ENCODE data around the gene KCTD7.
"Not testable (repeated sequence)": the region's sequence is repeated elsewhere in the genome, so short reads cannot be mapped to it uniquely, and the experiment has no call there.

KCTD7 gene

DNA sequence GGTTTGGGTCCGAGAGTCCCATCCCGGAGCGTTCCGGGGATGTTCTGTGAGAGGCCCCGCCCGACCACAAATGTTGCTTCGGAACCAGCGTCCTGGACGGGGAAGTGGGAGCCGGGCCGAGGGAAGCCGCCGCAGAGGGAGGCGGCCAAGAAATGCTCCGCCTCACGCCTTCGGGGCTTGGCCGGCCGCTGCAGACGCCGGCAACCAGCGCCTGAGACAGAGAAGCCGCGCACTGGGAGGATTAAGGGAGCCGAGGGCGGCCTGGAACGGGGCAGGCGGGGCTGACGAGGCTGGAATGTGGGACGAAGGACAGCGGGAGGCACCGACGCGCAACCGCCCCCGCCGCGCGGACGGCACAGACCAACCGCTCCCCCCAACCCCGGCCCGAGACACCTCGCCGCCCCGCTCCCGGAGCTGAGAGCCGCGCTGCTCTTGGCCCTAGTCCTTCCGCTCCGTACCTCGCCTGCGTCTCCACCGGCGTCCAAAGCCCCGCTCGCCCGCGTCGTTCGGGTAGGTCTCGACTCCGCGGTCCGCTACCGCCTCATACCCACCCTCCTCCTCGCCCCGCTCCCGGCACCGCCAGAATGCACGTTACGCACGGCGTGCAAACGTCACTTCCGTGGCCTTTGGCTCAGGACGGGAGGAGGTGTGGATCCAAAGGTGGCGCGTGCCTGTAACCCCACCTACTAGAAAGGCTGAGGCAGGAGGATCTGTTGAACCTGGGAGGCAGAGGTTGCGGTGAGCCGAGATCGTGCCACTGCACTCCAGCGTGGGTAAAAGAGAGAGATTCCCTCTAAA lies 36.7 kb upstream of the KCTD7 start:
- peak overlapping the region; percentile 44 for H3K27ac ChIP-seq (ENCODE audit: low read depth, low read length, poor library complexity, severe bottlenecking)
- peak overlapping the region; percentile 64 for H3K4me2 ChIP-seq (ENCODE audit: low read length)
- H3K36me3 ChIP-seq (ENCODE audit: insufficient read depth, low read length): peaks cover 8% of the 10 kb centered on the region
- no peak for TF ChIP-seq EZH2 (IDR thresholded peaks at IDR 0.05; ENCODE audit: borderline replicate concordance, low read length)
- TF ChIP-seq, protein P1, sequence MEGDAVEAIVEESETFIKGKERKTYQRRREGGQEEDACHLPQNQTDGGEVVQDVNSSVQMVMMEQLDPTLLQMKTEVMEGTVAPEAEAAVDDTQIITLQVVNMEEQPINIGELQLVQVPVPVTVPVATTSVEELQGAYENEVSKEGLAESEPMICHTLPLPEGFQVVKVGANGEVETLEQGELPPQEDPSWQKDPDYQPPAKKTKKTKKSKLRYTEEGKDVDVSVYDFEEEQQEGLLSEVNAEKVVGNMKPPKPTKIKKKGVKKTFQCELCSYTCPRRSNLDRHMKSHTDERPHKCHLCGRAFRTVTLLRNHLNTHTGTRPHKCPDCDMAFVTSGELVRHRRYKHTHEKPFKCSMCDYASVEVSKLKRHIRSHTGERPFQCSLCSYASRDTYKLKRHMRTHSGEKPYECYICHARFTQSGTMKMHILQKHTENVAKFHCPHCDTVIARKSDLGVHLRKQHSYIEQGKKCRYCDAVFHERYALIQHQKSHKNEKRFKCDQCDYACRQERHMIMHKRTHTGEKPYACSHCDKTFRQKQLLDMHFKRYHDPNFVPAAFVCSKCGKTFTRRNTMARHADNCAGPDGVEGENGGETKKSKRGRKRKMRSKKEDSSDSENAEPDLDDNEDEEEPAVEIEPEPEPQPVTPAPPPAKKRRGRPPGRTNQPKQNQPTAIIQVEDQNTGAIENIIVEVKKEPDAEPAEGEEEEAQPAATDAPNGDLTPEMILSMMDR (IDR thresholded peaks at IDR 0.05; ENCODE audit: low read length): no peak
- no peak overlapping the region for H2AFZ ChIP-seq (ENCODE audit: low read length)
- peak overlapping the region; percentile 76 for H3K9ac ChIP-seq (ENCODE audit: low read length)
- peak overlapping the region; percentile 76 for H3K4me3 ChIP-seq (ENCODE audit: low read depth, low read length, poor library complexity, severe bottlenecking)
- H3F3A ChIP-seq (ENCODE audit: insufficient read depth, low read length): no peaks in the 10 kb centered on the region
- H3K79me2 ChIP-seq (ENCODE audit: insufficient read depth, low read length): peaks cover 55% of the 10 kb centered on the region
- peaks cover 37% of the 10 kb centered on the region for H3K4me1 ChIP-seq (ENCODE audit: insufficient read depth, low read length, severe bottlenecking)
- no peaks in the 10 kb centered on the region for H3K9me2 ChIP-seq (ENCODE audit: low read depth, low read length)
- H4K20me1 ChIP-seq (ENCODE audit: insufficient read depth, low read length): no peaks in the 10 kb centered on the region
- H3K27me3 ChIP-seq (ENCODE audit: insufficient read depth, low read length): no peaks in the 10 kb centered on the region
- H3K9me3 ChIP-seq (ENCODE audit: low read length): peaks cover 4% of the 10 kb centered on the region; the same call in 1 of the 2 replicates

DNA sequence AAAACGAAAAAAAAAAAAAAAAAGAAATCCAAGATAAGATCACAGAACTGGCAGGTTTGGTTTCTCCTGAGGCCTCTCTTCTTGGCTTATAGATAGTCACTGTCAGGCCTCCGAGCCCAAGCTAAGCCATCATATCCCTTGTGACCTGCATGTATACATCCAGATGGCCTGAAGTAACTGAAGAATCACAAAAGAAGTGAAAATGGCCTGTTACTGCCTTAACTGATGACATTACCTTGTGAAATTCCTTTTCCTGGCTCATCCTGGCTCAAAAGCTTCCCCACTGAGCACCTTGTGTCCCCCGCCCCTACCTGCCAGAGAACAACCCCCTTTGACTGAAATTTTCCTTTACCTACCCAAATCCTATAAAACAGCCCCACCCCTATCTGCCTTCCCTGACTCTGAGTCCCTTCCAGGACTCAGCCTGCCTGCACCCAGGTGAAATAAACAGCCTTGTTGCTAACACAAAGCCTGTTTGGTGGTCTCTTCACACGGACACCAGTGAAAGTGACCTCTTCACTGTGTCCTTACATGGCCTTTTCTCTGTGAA lies 36.0 kb upstream of the KCTD7 start:
- peak overlapping the region; percentile 76 for H3K9ac ChIP-seq (ENCODE audit: low read length)
- H3K79me2 ChIP-seq (ENCODE audit: insufficient read depth, low read length): peaks cover 48% of the 10 kb centered on the region
- H3K27me3 ChIP-seq (ENCODE audit: insufficient read depth, low read length); H4K20me1 ChIP-seq (ENCODE audit: insufficient read depth, low read length); H3K36me3 ChIP-seq (ENCODE audit: insufficient read depth, low read length); H3K9me2 ChIP-seq (ENCODE audit: low read depth, low read length); H3F3A ChIP-seq (ENCODE audit: insufficient read depth, low read length); H3K9me3 ChIP-seq (ENCODE audit: low read length): not testable (repeated sequence)
- H3K4me3 ChIP-seq (ENCODE audit: low read depth, low read length, poor library complexity, severe bottlenecking): peak overlapping the region; percentile 76
- peak overlapping the region; percentile 64 for H3K4me2 ChIP-seq (ENCODE audit: low read length)
- peak overlapping the region; percentile 36; the same call in 1 of the 2 replicates for H2AFZ ChIP-seq (ENCODE audit: low read length)
- peaks cover 37% of the 10 kb centered on the region for H3K4me1 ChIP-seq (ENCODE audit: insufficient read depth, low read length, severe bottlenecking)
- H3K27ac ChIP-seq (ENCODE audit: low read depth, low read length, poor library complexity, severe bottlenecking): peak overlapping the region; percentile 44

DNA sequence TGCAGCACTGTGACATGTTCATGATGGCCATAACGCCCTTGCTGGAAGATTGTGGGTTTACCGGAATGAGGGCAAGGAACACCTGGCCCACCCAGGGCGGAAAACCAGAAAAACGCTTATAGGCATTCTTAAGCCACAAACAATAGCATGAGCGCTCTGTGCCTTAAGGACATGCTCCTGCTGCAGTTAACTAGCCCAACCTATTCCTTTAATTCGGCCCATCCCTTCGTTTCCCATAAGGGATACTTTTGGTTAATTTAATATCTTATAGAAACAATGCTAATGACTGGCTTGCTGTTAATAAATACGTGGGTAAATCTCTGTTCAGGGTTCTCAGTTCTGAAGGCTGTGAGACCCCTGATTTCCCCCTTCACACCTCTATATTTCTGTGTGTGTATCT lies 34.6 kb upstream of the KCTD7 start:
- H3F3A ChIP-seq (ENCODE audit: insufficient read depth, low read length); H3K27ac ChIP-seq (ENCODE audit: low read depth, low read length, poor library complexity, severe bottlenecking); H3K9ac ChIP-seq (ENCODE audit: low read length); H3K27me3 ChIP-seq (ENCODE audit: insufficient read depth, low read length); H3K9me3 ChIP-seq (ENCODE audit: low read length); H3K4me3 ChIP-seq (ENCODE audit: low read depth, low read length, poor library complexity, severe bottlenecking); H3K36me3 ChIP-seq (ENCODE audit: insufficient read depth, low read length); H2AFZ ChIP-seq (ENCODE audit: low read length); H3K9me2 ChIP-seq (ENCODE audit: low read depth, low read length); H3K4me2 ChIP-seq (ENCODE audit: low read length); H4K20me1 ChIP-seq (ENCODE audit: insufficient read depth, low read length): not testable (repeated sequence)
- H3K4me1 ChIP-seq (ENCODE audit: insufficient read depth, low read length, severe bottlenecking): peaks cover 33% of the 10 kb centered on the region
- peaks cover 34% of the 10 kb centered on the region for H3K79me2 ChIP-seq (ENCODE audit: insufficient read depth, low read length)

DNA sequence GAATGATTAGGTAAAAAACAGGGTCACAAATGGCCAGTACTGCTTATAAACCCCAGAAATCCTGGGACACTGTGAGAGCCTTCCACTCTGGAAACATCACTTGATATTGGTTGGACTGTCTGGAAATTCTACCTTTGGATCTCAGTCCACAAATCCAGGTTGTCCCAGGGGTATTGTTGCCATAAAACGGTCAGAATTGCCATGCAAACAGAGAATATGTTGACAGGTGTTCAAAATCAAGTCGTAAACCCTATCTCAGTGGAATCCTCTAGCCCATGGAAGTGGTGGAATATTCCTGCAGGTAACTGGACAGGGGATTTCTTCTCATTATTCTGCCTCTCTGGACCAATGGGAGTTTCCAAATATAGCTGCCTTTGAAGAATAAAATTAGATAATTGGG lies 31.2 kb upstream of the KCTD7 start:
- TF ChIP-seq EZH2 (IDR thresholded peaks at IDR 0.05; ENCODE audit: borderline replicate concordance, low read length): no peak
- TF ChIP-seq, protein P1 (IDR thresholded peaks at IDR 0.05; ENCODE audit: low read length): no peak
- Histone ChIP-seq H3K9me2 (ENCODE audit: low read depth, low read length) (no peaks in the 10 kb centered on the region), H3K9ac (ENCODE audit: low read length) (no peak overlapping the region), H2AFZ (ENCODE audit: low read length) (no peak overlapping the region), H4K20me1 (ENCODE audit: insufficient read depth, low read length) (no peaks in the 10 kb centered on the region), H3K9me3 (ENCODE audit: low read length) (peaks cover 4% of the 10 kb centered on the region; the same call in 1 of the 2 replicates), H3K36me3 (ENCODE audit: insufficient read depth, low read length) (peaks cover 4% of the 10 kb centered on the region; the same call in 1 of the 2 replicates), H3K79me2 (ENCODE audit: insufficient read depth, low read length) (0 out of 2 replicates have a peak, but pooled peaks cover 2% of the 10 kb centered on the region), H3K4me3 (ENCODE audit: low read depth, low read length, poor library complexity, severe bottlenecking) (no peak overlapping the region), H3F3A (ENCODE audit: insufficient read depth, low read length) (no peaks in the 10 kb centered on the region), H3K4me2 (ENCODE audit: low read length) (no peak overlapping the region), H3K27ac (ENCODE audit: low read depth, low read length, poor library complexity, severe bottlenecking) (no peak overlapping the region), H3K27me3 (ENCODE audit: insufficient read depth, low read length) (no peaks in the 10 kb centered on the region), H3K4me1 (ENCODE audit: insufficient read depth, low read length, severe bottlenecking) (peaks cover 9% of the 10 kb centered on the region)
